ENCODE results near the gene PIWIL4.
A peak's percentile ranks its signal among the peaks of the same experiment; 100 is the strongest.
"Not testable (repeated sequence)": the region's sequence is repeated elsewhere in the genome, so short reads cannot be mapped to it uniquely, and the experiment has no call there.

The PIWIL4 gene

DNA sequence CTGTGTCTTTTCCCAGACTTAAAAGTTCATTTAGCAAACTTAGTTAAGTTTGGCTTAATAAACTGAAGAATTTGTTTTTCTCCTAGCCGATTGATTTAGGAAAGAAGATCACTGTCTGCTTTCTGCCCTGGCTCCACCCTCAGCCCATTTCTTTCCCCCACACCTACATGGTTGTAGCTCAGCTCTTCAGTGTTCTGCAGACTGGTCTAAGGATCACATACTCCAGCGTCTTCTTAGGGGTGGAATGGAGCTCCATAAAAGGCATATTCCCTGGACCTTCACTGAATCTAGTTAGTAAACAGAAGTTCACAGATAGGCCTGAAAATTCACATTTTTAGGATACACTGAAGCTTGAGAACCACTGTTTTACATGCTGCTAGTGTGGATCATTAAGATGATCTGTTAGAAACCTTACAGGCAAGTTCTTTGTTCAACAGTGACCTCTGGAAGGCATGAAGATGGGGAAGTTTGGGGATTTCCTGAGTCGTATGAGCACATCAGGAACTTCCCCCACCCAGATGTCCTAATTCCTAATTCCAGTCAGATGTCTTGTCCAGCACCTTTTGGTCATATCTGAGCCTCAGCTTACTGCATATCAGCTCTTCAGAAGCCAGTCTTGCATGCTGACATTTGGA lies 16.8 kb downstream of the PIWIL4 start:
- DNase-seq (ENCODE audit: insufficient read length, low spot score) (no peak), FAIRE-seq (peak; percentile 95)

DNA sequence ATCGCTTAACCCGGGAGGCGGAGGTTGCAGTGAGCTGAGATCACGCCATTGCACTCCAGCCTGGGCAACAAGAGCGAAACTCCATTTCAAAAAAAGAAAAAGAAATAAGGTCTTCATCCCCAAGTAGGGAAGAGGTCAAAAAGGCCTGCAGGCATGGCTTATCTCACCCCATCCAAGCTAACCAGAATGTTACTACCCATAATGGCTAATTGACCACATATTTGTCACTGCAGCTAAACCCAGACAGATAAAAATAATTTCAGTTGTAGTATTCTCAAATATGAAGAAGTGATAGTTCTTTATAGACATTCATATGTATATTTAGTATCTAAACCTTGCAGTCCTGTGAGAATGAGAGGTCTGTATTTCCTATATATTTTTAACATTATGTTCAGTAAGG lies 17.8 kb downstream of the PIWIL4 start:
- DNase-seq (ENCODE audit: insufficient read length, low spot score): no peak
- FAIRE-seq: no peak

- FAIRE-seq (no peak), DNase-seq (ENCODE audit: insufficient read length, low spot score) (no peak)
Measured at GRCh38 chr11:94585399-94585798, 18.2 kb downstream of the PIWIL4 start.

DNA sequence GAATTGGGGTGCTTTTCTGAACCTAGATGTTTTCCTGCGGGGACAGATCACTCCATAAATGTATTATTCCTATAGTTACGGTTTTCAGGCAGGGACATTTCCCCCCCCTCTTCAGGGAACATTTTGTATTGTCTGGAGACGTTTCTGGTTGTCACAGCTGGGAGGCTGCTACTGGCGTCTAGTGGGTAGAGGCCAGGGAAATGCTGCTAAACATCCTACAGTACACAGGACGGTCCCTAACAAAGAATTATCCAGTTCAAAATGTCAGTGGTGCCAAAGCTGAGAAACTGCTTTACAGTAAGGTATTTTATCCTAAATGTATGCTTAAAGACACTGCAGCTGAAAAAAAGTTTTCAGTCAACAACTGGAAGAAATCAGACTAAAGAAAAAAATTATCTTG lies 19.4 kb downstream of the PIWIL4 start:
- FAIRE-seq: peak; percentile 42
- DNase-seq (ENCODE audit: insufficient read length, low spot score): no peak

DNA sequence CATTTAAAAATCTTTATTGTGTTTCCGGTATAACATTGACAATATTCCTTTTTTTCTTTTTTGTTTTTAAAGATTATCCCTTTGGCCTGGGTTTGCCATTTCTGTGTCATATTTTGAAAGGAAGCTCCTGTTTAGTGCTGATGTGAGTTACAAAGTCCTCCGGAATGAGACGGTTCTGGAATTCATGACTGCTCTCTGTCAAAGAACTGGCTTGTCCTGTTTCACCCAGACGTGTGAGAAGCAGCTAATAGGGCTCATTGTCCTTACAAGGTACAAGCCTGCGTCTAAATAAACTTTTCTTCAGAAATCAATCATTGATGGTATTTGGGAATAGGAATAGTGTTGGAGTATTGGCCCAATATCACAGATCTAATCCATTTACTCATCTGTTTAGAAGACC lies 19.8 kb downstream of the PIWIL4 start:
- no peak for DNase-seq (ENCODE audit: insufficient read length, low spot score)
- no peak for FAIRE-seq

GRCh38 chr11:94588366-94588942 lies 21.3 kb downstream of the PIWIL4 start:
- FAIRE-seq: no peak
- DNase-seq (ENCODE audit: insufficient read length, low spot score): no peak

DNA sequence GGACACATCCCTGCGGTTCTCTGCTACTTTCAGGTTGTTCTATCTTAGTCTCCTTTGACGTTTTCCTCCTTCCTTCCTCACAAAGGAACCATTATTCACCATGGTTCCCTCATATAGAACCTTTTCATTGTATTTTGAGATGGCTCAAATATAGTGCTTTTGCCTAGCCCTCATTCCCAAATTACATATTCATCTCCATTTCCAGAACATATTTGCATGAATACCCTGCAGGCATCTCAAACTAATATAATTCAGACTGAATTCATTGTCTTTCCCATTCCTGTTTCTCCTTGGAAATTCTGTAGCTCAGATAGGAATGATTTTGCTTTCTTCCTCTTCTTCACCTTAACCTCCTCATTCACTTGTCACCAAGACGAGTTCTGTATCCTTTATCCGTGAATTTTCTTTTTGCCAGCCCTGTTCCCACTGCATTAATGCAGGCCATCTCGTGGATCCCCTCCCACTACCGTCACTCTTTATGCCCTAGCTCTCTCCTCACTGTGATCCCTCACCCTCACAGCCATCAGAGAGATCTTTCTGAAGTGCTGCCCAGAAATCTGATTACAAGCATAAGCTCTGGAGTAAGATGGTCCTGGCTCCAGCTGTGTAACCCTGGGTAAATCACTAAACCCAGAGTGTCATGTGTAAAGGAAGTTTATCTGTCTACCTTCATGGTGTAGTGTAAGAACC lies 23.3 kb downstream of the PIWIL4 start:
- DNase-seq (ENCODE audit: insufficient read length, low spot score): no peak
- FAIRE-seq: peak; percentile 23

DNA sequence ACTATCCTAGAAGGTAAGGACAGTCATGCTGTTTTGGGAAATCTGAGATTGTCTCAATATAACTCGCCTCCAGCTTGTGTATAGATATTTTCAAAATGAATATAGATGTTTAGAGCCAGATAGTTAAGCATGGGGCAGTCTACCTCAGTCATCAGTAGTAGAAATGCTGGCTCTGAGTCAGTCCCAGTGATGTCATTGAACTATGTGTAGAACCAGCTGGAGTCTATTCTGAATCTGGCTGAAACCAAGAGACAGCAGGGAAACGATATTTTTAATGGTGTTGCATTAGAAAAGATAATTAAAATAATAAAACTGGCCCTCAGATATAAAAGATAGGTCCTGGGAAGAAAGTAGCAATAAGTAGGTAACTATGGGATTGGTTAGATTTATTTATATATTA lies 25.9 kb downstream of the PIWIL4 start:
- FAIRE-seq: peak; percentile 53

GRCh38 chr11:94595076-94595475 lies 27.9 kb downstream of the PIWIL4 start:
- no peak for FAIRE-seq
- no peak for DNase-seq (ENCODE audit: insufficient read length, low spot score)

More for the DNA sequence above, 25.9 kb downstream of the PIWIL4 start:
- DNase-seq (ENCODE audit: insufficient read length, low spot score): no peak

GRCh38 chr11:94597896-94598295 lies 30.7 kb downstream of the PIWIL4 start:
- DNase-seq (ENCODE audit: insufficient read length, low spot score): no peak
- no peak for FAIRE-seq

GRCh38 chr11:94599510-94599909 lies 32.3 kb downstream of the PIWIL4 start:
- DNase-seq (ENCODE audit: insufficient read length, low spot score): no peak
- FAIRE-seq: peak; percentile 49

- FAIRE-seq: peak; percentile 99
- DNase-seq (ENCODE audit: insufficient read length, low spot score): peak; percentile 46
Measured at GRCh38 chr11:94602430-94603372, 35.5 kb downstream of the PIWIL4 start.

- DNase-seq (ENCODE audit: insufficient read length, low spot score): no peak
- no peak for FAIRE-seq
Measured at GRCh38 chr11:94603587-94603986, 36.4 kb downstream of the PIWIL4 start.

DNA sequence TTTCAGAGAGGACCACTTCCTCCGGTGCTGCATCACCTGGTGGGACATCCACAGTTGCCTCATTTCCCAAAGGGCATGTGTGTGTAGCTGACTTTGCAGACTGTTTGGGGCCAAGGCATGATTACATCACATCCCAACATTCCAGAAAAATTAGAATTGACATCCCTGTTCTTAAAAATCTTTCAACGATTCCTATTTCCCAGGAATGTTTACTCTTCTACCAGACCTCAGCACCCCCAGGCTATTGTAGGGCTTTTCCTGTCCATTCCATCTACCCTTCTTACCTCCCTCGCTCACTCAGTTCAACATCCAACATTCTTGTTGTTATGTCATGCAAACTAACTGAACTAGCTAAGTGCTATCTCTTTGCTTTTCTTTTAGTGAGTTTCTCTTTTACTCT lies 37.3 kb downstream of the PIWIL4 start:
- FAIRE-seq (no peak), DNase-seq (ENCODE audit: insufficient read length, low spot score) (no peak)

GRCh38 chr11:94613120-94613519 lies 46.0 kb downstream of the PIWIL4 start:
- FAIRE-seq (no peak), DNase-seq (ENCODE audit: insufficient read length, low spot score) (no peak)

GRCh38 chr11:94623120-94623735 lies 56.1 kb downstream of the PIWIL4 start:
- peak; percentile 88 for FAIRE-seq
- DNase-seq (ENCODE audit: insufficient read length, low spot score): peak; percentile 22

DNA sequence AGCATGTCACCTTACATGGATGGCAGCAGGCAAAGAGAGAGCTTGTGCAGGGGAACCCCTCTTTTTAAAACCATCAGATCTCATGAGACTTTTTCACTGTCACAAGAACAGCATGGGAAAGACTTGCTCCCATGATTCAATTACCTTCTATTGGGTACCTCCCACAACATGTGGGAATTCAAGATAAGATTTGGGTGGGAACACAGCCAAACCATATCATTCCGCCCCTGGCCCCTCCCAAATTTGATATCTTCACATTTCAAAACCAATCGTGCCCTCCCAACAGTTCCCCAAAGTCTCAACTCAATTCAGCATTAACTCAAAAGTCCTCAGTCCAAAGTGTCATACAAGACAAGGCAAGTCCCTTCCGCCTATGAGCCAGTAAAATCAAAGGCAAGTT lies 58.3 kb downstream of the PIWIL4 start:
- not testable (repeated sequence) for DNase-seq (ENCODE audit: insufficient read length, low spot score); FAIRE-seq

DNA sequence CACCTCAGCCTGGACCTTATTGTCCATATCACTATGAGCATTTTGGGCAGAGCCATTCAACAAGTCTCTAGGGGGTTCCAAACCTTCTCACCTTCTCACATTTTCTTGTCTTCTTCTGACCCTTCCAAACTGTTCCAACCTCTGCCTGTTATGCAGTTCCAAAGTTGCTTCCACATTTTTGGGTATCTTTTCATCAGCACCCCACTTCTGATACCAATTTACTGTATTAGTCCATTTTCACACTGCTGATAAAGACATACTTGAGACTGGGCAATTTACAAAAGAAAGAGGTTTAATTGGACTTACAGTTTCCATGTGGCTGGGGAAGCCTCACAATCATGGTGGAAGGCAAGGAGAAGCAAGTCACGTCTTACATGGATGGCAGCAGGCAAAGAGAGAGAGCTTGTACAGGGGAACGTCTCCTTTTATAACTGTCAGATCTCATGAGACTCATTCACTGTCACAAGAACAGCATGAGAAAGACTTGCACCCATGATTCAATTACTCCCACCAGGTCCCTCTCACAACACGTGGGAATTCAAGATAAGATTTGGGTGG lies 59.9 kb downstream of the PIWIL4 start:
- FAIRE-seq; DNase-seq (ENCODE audit: insufficient read length, low spot score): not testable (repeated sequence)

DNA sequence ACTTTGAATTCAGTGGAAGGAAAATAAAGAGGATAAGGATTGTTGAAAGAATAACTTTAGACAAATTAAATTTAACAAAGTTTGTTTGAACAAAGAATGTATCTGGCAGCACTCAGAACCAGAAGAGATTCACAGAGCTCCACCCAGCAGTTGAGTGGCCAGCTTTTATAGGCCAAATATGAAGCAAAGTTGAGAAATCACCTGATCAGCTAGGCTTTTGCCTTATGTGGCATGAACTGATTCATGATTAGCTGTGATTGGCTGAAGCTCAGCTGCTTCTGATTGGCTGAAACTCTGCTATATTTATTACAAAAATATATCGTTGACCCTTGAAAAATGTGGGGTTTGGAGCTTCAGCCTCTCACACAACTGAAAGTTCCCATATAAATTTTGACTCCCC lies 62.6 kb downstream of the PIWIL4 start:
- no peak for FAIRE-seq
- DNase-seq (ENCODE audit: insufficient read length, low spot score): no peak

DNA sequence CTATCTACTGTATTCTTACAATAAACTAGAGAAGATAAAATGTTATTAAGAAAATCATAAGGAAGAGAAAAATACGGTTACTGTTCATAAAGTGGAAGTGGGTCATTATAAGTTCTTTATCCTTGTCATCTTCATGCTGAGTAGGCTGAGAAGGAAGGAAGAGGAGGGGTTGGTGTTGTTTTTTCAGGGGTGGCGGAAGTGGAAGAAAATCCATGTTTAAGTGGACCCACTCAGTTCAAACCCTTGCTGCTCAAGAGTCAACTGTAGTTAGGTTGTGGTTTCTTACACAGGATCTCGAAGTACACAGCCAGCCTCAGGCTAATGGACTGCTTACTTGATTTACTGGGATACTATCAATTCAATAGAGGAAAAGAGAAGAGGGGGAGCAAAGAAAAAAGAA lies 63.1 kb downstream of the PIWIL4 start:
- no peak for FAIRE-seq
- DNase-seq (ENCODE audit: insufficient read length, low spot score): no peak

Measured in GM19239 (cell line).